GM12878 (cell line): Measurements from ENCODE around the gene NUMB. TPM values are rescaled to one million over a fixed set of nuclear protein-coding genes. Genes with fewer than 3 reads are reported as not detected.

Experiments used
- ATAC-seq: fragments of 200-7000 bp; cut with Tn5 transposase; 3 replicates; pipeline ENCODE4 v1.9.1; 2020; ENCODE audit warnings: mild to moderate bottlenecking, moderate library complexity
- BruUV-seq: library from RNA; stranded (reverse); fragments of 400-500 nt; replicated peaks from 2 replicates; lab custom pipeline; 2021; lab: Mats Ljungman, UMichigan
- CTCF ChIA-PET: fragments of 300-600 bp; sonication (Branson Sonifier 250); formaldehyde crosslinking; extraction: SDS; loops from one replicate; lab custom pipeline; 2021; ENCODE audit warnings: inconsistent platforms; lab: Yijun Ruan, JAX
- POLR2A ChIA-PET: fragments of 350-600 bp; formaldehyde crosslinking; extraction: SDS; loops from one replicate; lab custom pipeline; 2021; ENCODE audit warnings: inconsistent platforms; lab: Charles Lee
- RAD21 ChIA-PET: fragments of 300-600 bp; sonication (Branson Sonifier 250); formaldehyde crosslinking; loops from one replicate; lab custom pipeline; 2023; ENCODE audit warnings: antibody characterized with exemption; ENCODE audit not compliant: unreplicated experiment; lab: Charles Lee
- SMC1A ChIA-PET: fragments of 300-600 bp; sonication (Branson Sonifier 250); formaldehyde crosslinking; loops from one replicate; lab custom pipeline; 2023; ENCODE audit not compliant: unreplicated experiment, uncharacterized antibody; lab: Charles Lee
- DNase-seq: peaks from one replicate; pipeline ENCODE4 v3.0.0-alpha.2; 2011; ENCODE audit warnings: low read depth, low spot score
- FAIRE-seq: peaks from 3 replicates; lab custom pipeline; 2011; peaks lifted over from hg19 to GRCh38; lab: Jason Lieb, UNC
- H2AFZ ChIP-seq: 2 replicates; pipeline ENCODE4 v1.6.0; 2011; ENCODE audit warnings: low read depth, low read length, control low read depth; ENCODE audit not compliant: control insufficient read depth
- H3K27ac ChIP-seq: 2 replicates; pipeline ENCODE4 v1.5.1; 2011; ENCODE audit warnings: control low read depth; ENCODE audit not compliant: control insufficient read depth, insufficient read depth
- H3K27me3 ChIP-seq, 2 experiments: replicated peaks in 1 of 2; 2 replicates each; pipeline versions ENCODE4 v1.6.0 to v1.6.1; 2011; ENCODE audit warnings: low read length in 1 of 2; ENCODE audit not compliant: control insufficient read depth in 2 of 2, insufficient read depth in 2 of 2
- H3K36me3 ChIP-seq, 2 experiments: 2 replicates each; pipeline ENCODE4 v1.5.1; 2011; ENCODE audit warnings: low read length in 1 of 2; ENCODE audit not compliant: control insufficient read depth in 2 of 2, insufficient read depth in 2 of 2
- H3K4me1 ChIP-seq: 2 replicates; pipeline ENCODE4 v1.6.1; 2011; ENCODE audit warnings: mild to moderate bottlenecking, low read length, moderate library complexity, mixed read lengths; ENCODE audit not compliant: control insufficient read depth, insufficient read depth
- H3K4me2 ChIP-seq: 2 replicates; pipeline ENCODE4 v1.6.0; 2011; ENCODE audit warnings: control low read depth; ENCODE audit not compliant: control insufficient read depth, insufficient read depth
- H3K4me3 ChIP-seq: fragments of 200-600 bp; sonication (generic); 2 replicates; pipeline ENCODE4 v1.5.1; 2016
- H3K79me2 ChIP-seq: 2 replicates; pipeline ENCODE4 v1.6.0; 2011; ENCODE audit warnings: low read length; ENCODE audit not compliant: control insufficient read depth, insufficient read depth
- H3K9ac ChIP-seq: 2 replicates; pipeline ENCODE4 v1.8.0; 2011; ENCODE audit warnings: low read length, control low read depth, mixed read lengths; ENCODE audit not compliant: control insufficient read depth, insufficient read depth
- H3K9me3 ChIP-seq: replicated peaks from 3 replicates; pipeline ENCODE4 v1.5.1; 2011; ENCODE audit warnings: mild to moderate bottlenecking, low read length; ENCODE audit not compliant: control insufficient read depth, insufficient read depth
- H4K20me1 ChIP-seq: 2 replicates; pipeline ENCODE4 v1.6.0; 2011; ENCODE audit not compliant: control insufficient read depth, insufficient read depth
- CREB1 ChIP-seq: IDR thresholded peaks from 2 replicates; pipeline ENCODE4 v1.6.1; 2012; ENCODE audit warnings: low read depth, mild to moderate bottlenecking, inconsistent platforms
- GATAD2B ChIP-seq: fragments of 450-650 bp; conservative IDR thresholded peaks from 2 replicates; pipeline ENCODE4 v1.6.1; 2017; ENCODE audit warnings: low read depth, mild to moderate bottlenecking, moderate library complexity
- IKZF1 ChIP-seq: fragments of 450-650 bp; conservative IDR thresholded peaks from 2 replicates; pipeline ENCODE4 v1.6.1; 2017; ENCODE audit warnings: antibody characterized with exemption, mild to moderate bottlenecking
- JUNB ChIP-seq: IDR thresholded peaks from 2 replicates; pipeline ENCODE4 v1.6.1; 2016; ENCODE audit warnings: antibody characterized with exemption, mild to moderate bottlenecking
- LARP7 ChIP-seq: fragments of 450-650 bp; IDR thresholded peaks from 2 replicates; pipeline ENCODE4 v1.6.1; 2017; ENCODE audit warnings: mild to moderate bottlenecking
- NR2C2 ChIP-seq: IDR thresholded peaks from 2 replicates; pipeline ENCODE4 v1.6.1; 2011; ENCODE audit warnings: borderline replicate concordance, low read depth; ENCODE audit not compliant: control insufficient read depth, insufficient read length
- NRF1 ChIP-seq: conservative IDR thresholded peaks from 2 replicates; pipeline ENCODE4 v1.6.1; 2011; ENCODE audit warnings: mild to moderate bottlenecking, low read depth, low read length, improper control_type of control experiment
- PKNOX1 ChIP-seq: fragments of 450-650 bp; IDR thresholded peaks from 2 replicates; pipeline ENCODE4 v1.6.1; 2016; ENCODE audit warnings: mild to moderate bottlenecking
- RFX5 ChIP-seq: IDR thresholded peaks from 2 replicates; pipeline ENCODE4 v1.6.1; 2011; ENCODE audit warnings: low read depth, low read length, improper control_type of control experiment
- SMC3 ChIP-seq: IDR thresholded peaks from 2 replicates; pipeline ENCODE4 v1.6.1; 2011; ENCODE audit warnings: low read length, improper control_type of control experiment, borderline replicate concordance
- SUPT20H ChIP-seq: IDR thresholded peaks from 2 replicates; pipeline ENCODE4 v1.6.1; 2011; ENCODE audit warnings: low read depth, mild to moderate bottlenecking, low read length, moderate library complexity, borderline replicate concordance; ENCODE audit not compliant: control insufficient read depth
- TARDBP ChIP-seq: IDR thresholded peaks from 2 replicates; pipeline ENCODE4 v1.6.1; 2016; ENCODE audit warnings: borderline replicate concordance
- WRNIP1 ChIP-seq: IDR thresholded peaks from 2 replicates; pipeline ENCODE4 v1.6.1; 2011; ENCODE audit warnings: low read depth, low read length, improper control_type of control experiment, borderline replicate concordance
- ZNF687 ChIP-seq: fragments of 450-650 bp; IDR thresholded peaks from 2 replicates; pipeline ENCODE4 v1.6.1; 2017; ENCODE audit warnings: mild to moderate bottlenecking, moderate library complexity
- WGBS: methylation state at CpG from one replicate; pipeline ENCODE4 v1.1.6; 2016; ENCODE audit warnings: low lambda C conversion rate; ENCODE audit not compliant: insufficient replicate concordance, insufficient coverage; ENCODE audit errors: missing lambda C conversion rate; 5-methylcytosine and 5-hydroxymethylcytosine counted together
- in situ Hi-C: fragments of 300-500 bp; cut with MboI; formaldehyde crosslinking; loops from 9 replicates; pipeline ENCODE4 v1.14.3; 2018; ENCODE audit warnings: mixed read lengths
- intact Hi-C: fragments of 100-400 bp; cut with micrococcal nuclease; formaldehyde crosslinking; loops from one replicate; pipeline ENCODE4 v1.14.2; 2022; ENCODE audit not compliant: unreplicated experiment
- polyA plus RNA-seq, 11 experiments: library from polyadenylated mRNA; depleted of rRNA in 4 of 11; unstranded in 6 of 11; stranded (reverse) in 5 of 11; fragments of >200 nt; fragmentation: Nextera tagmentation in 4 of 11; fragmentation: Illumina TruSeq in 1 of 11; extraction: Ambion mirVana in 4 of 11; extraction: Trizol in 1 of 11; gene quantifications; 1 replicate in 1 of 11; 2 replicates in 10 of 11; pipeline versions ENCODE4 v1.2.1 to v1.2.3, GENCODE V29; 2011 to 2016; ENCODE audit warnings: inconsistent platforms in 2 of 11, missing spikeins in 2 of 11, low read depth in 1 of 11
- total RNA-seq, 4 experiments: library from RNA; depleted of rRNA in 3 of 4; stranded (reverse); fragments of >200 nt in 3 of 4; fragmentation: Illumina TruSeq in 1 of 4; extraction: Trizol in 1 of 4; gene quantifications; 2 replicates each; pipeline versions ENCODE4 v1.2.1 to v1.2.3, GENCODE V29; 2013 to 2021
- TF ChIP-seq, protein P1 (sequence below): IDR thresholded peaks from 2 replicates; pipeline ENCODE4 v1.6.1; 2011; ENCODE audit warnings: low read depth, low read length, improper control_type of control experiment, borderline replicate concordance

NUMB gene
- total and polyA plus RNA-seq, 10 of the 15 experiments (the other 5 are each of a cell fraction or from before 2014, with no cell fraction given), result 22.0 to 147 (median 48.9) TPM

- 100% methylated on average over 1 of the region's 1 CpG for WGBS
- Histone ChIP-seq H3K4me1 (no peaks in the 10 kb centered on the region), H3K9ac (no peak overlapping the region), H3K79me2 (no peaks in the 10 kb centered on the region)
- RAD21 ChIA-PET, result interaction anchor here (1.1 to 2.4 kb wide), 2 partner anchors 16 to 28 kb away, joined by 3 to 7 read pairs; no protein-coding TSS in a partner anchor
- TF ChIP-seq, protein P1, sequence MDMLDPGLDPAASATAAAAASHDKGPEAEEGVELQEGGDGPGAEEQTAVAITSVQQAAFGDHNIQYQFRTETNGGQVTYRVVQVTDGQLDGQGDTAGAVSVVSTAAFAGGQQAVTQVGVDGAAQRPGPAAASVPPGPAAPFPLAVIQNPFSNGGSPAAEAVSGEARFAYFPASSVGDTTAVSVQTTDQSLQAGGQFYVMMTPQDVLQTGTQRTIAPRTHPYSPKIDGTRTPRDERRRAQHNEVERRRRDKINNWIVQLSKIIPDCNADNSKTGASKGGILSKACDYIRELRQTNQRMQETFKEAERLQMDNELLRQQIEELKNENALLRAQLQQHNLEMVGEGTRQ, result no peak
- no peak for TF ChIP-seq SMC3
- no peak for TF ChIP-seq ZNF687
- TF ChIP-seq JUNB, result no peak
- no peak for TF ChIP-seq TARDBP
- TF ChIP-seq GATAD2B, result no peak
- no peak for TF ChIP-seq PKNOX1
- no peak for TF ChIP-seq CREB1
- no peak for TF ChIP-seq SUPT20H
- TF ChIP-seq NRF1, result no peak
- no peak for TF ChIP-seq NR2C2
- no peak for TF ChIP-seq LARP7
- no peak for TF ChIP-seq WRNIP1
- TF ChIP-seq RFX5, result no peak
- TF ChIP-seq IKZF1, result no peak
- TF ChIP-seq, all 136 proteins: peak for 0
- H3K27me3 ChIP-seq, result no peaks in the 10 kb centered on the region
- no peak for FAIRE-seq
- in situ Hi-C loops (no loop called here), intact Hi-C loops (no loop called here)
- H3K4me2 ChIP-seq, result no peak overlapping the region
- ChIA-PET SMC1A (interaction anchor here (0.9 to 2.1 kb wide), 5 partner anchors 9 to 150 kb away, joined by 3 to 6 read pairs (median 3); no protein-coding TSS in a partner anchor), CTCF (interaction anchor here (1.0 kb wide), 2 partner anchors 12 to 18 kb away, joined by 3 to 4 read pairs; no protein-coding TSS in a partner anchor), POLR2A (interaction anchor here (0.9 to 1.8 kb wide), 3 partner anchors 16 to 48 kb away, joined by 3 to 7 read pairs (median 3); no protein-coding TSS in a partner anchor)
- no TSS peak for BruUV-seq
- H4K20me1 ChIP-seq, result no peaks in the 10 kb centered on the region
- H3K9me3 ChIP-seq, result no peaks in the 10 kb centered on the region
- H3K4me3 ChIP-seq, result no peak overlapping the region
- no peak for ATAC-seq
- H3K36me3 ChIP-seq, result no peaks in the 10 kb centered on the region
- no peak overlapping the region for H2AFZ ChIP-seq
- no peak overlapping the region for H3K27ac ChIP-seq
- DNase-seq, result no peak
Observed at GRCh38 chr14:73374218-73374617, 84.1 kb downstream of the NUMB start.
